ENCODE data around the gene ARID1A.

DNA sequence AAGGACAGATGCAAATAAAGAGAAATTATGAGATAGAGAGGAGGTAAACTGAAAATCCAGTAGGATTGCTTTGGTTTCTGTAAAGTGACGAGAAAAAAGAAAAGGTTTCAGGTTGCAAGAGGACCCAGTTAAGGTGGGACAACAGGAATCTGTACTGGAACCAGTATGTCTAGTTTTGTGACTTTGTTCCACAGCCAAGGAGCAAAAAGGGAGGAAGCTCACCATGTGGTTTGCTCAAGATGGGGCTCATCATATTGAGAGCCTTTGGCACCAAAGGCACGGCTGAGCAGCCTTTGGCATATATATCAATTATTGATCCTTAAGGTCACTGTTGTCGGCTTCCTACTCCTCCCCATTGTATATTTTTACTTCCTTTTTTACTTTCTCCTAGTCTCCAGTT lies 128.9 kb downstream of the ARID1A start:
- TF ChIP-seq CTCF (IDR thresholded peaks at IDR 0.05; ENCODE audit: control extremely low read depth in 1 of 3, insufficient read depth in 1 of 3, low read depth in 1 of 3, low read length in 3 of 3) (no peak), TAF1 (IDR thresholded peaks at IDR 0.05; ENCODE audit: low read depth, low read length) (no peak), HDAC2 (IDR thresholded peaks at IDR 0.05; ENCODE audit: borderline replicate concordance in 1 of 2, low read depth in 2 of 2, low read length in 2 of 2) (no peak), FOSL1 (IDR thresholded peaks at IDR 0.05; ENCODE audit: insufficient read depth, low read depth, low read length) (no peak), EZH2 (IDR thresholded peaks at IDR 0.05; ENCODE audit: low read depth, low read length, severe bottlenecking) (no peak), POLR2A (IDR thresholded peaks at IDR 0.05; ENCODE audit: control extremely low read depth in 1 of 2, low read depth in 2 of 2, low read length in 2 of 2) (no peak), POLR2AphosphoS5 (IDR thresholded peaks at IDR 0.05; ENCODE audit: low read depth, low read length) (no peak), RAD21 (IDR thresholded peaks at IDR 0.05 in 1 of 2, conservative IDR thresholded peaks at IDR 0.05 in 1 of 2; ENCODE audit: low read depth in 2 of 2, low read length in 2 of 2) (no peak), MAX (IDR thresholded peaks at IDR 0.05) (no peak), SP2 (IDR thresholded peaks at IDR 0.05; ENCODE audit: low read length) (no peak)

Data from H1 (cell line).